HepG2 (cell line): ENCODE data around the gene CA9. TPM values are rescaled to one million over a fixed set of nuclear protein-coding genes. Genes with fewer than 3 reads are reported as not detected.

Experiments used
- BORCS8-MEF2B ChIP-seq: sonication (generic); formaldehyde crosslinking; IDR thresholded peaks from 2 replicates; pipeline ENCODE4 v1.8.0; 2022; ENCODE audit warnings: mild to moderate bottlenecking, missing genetic modification reagents
- CBX2 ChIP-seq, 2 experiments: fragments of 200-600 bp in 1 of 2; sonication (generic); formaldehyde crosslinking in 1 of 2; IDR thresholded peaks; 2 replicates each; pipeline versions ENCODE4 v1.7.0 to v1.8.1; 2018 to 2022; ENCODE audit warnings: low read depth in 2 of 2, low read length in 1 of 2, mild to moderate bottlenecking in 1 of 2, missing genetic modification reagents in 1 of 2
- ELF1 ChIP-seq: sonication (generic); formaldehyde crosslinking; IDR thresholded peaks from 2 replicates; pipeline ENCODE4 v1.4.0; 2020; ENCODE audit warnings: missing genetic modification reagents
- GPN1 ChIP-seq: sonication (generic); formaldehyde crosslinking; IDR thresholded peaks from 2 replicates; pipeline ENCODE4 v1.5.1; 2020; ENCODE audit warnings: missing genetic modification reagents, borderline replicate concordance
- HIVEP1 ChIP-seq: sonication (generic); formaldehyde crosslinking; IDR thresholded peaks from 2 replicates; pipeline ENCODE4 v1.4.0; 2020; ENCODE audit warnings: mild to moderate bottlenecking, missing genetic modification reagents
- KDM5A ChIP-seq: fragments of 200-600 bp; sonication (generic); IDR thresholded peaks from 2 replicates; pipeline ENCODE4 v1.7.0; 2018; ENCODE audit warnings: antibody characterized with exemption, mild to moderate bottlenecking, low read length, borderline replicate concordance
- KLF12 ChIP-seq: sonication (generic); formaldehyde crosslinking; IDR thresholded peaks from 2 replicates; pipeline ENCODE4 v1.4.0; 2020; ENCODE audit warnings: missing genetic modification reagents, borderline replicate concordance
- MYC ChIP-seq: sonication (generic); formaldehyde crosslinking; IDR thresholded peaks from 2 replicates; pipeline ENCODE4 v1.9.0; 2021; ENCODE audit warnings: missing genetic modification reagents, borderline replicate concordance
- RFXAP ChIP-seq: sonication (generic); formaldehyde crosslinking; IDR thresholded peaks from 2 replicates; pipeline ENCODE4 v1.4.0; 2020; ENCODE audit warnings: missing genetic modification reagents, borderline replicate concordance
- SNAPC4 ChIP-seq: sonication (generic); formaldehyde crosslinking; IDR thresholded peaks from 2 replicates; pipeline ENCODE4 v1.4.0; 2020; ENCODE audit warnings: mild to moderate bottlenecking, missing genetic modification reagents
- SPEN ChIP-seq: sonication (generic); formaldehyde crosslinking; IDR thresholded peaks from 2 replicates; pipeline ENCODE4 v1.5.1; 2020; ENCODE audit warnings: low read depth, mild to moderate bottlenecking, missing genetic modification reagents
- SSRP1 ChIP-seq: IDR thresholded peaks from 2 replicates; pipeline ENCODE4 v1.6.1; 2016; ENCODE audit warnings: control low read depth
- ZFX ChIP-seq: sonication (generic); formaldehyde crosslinking; IDR thresholded peaks from 2 replicates; pipeline ENCODE4 v1.4.0; 2020; ENCODE audit warnings: mild to moderate bottlenecking, low read depth, missing genetic modification reagents, moderate library complexity
- ZMAT3 ChIP-seq: sonication (generic); formaldehyde crosslinking; conservative IDR thresholded peaks from 2 replicates; pipeline ENCODE4 v1.7.0; 2021; ENCODE audit warnings: missing genetic modification reagents
- ZMYM4 ChIP-seq: sonication (generic); formaldehyde crosslinking; IDR thresholded peaks from 2 replicates; pipeline ENCODE4 v1.8.1; 2023; ENCODE audit warnings: mild to moderate bottlenecking, missing genetic modification reagents
- ZNF3 ChIP-seq: IDR thresholded peaks from 2 replicates; pipeline ENCODE4 v1.7.0; 2017; ENCODE audit warnings: inconsistent platforms
- ZNF441 ChIP-seq: sonication (generic); formaldehyde crosslinking; IDR thresholded peaks from 2 replicates; pipeline ENCODE4 v1.7.0; 2021; ENCODE audit warnings: missing genetic modification reagents, borderline replicate concordance
- ZNF670 ChIP-seq: sonication (generic); formaldehyde crosslinking; IDR thresholded peaks from 2 replicates; pipeline ENCODE4 v1.8.0; 2022; ENCODE audit warnings: mild to moderate bottlenecking, missing genetic modification reagents, borderline replicate concordance
- polyA plus RNA-seq, 8 experiments: library from polyadenylated mRNA; depleted of rRNA in 3 of 8; stranded (reverse) in 7 of 8; unstranded in 1 of 8; fragments of >200 nt; fragmentation: Illumina TruSeq in 4 of 8; extraction: Trizol in 4 of 8; gene quantifications; 2 replicates each; pipeline versions ENCODE4 v1.2.1 to v1.2.3, GENCODE V29; 2011 to 2016; ENCODE audit warnings: low read depth in 4 of 8, missing spikeins in 1 of 8, mixed read lengths in 1 of 8; ENCODE audit not compliant: insufficient read depth in 1 of 8
- total RNA-seq, 5 experiments: library from RNA; depleted of rRNA; stranded (reverse); fragments of >200 nt; fragmentation: Illumina TruSeq; extraction: Trizol; gene quantifications; 2 replicates each; pipeline ENCODE4 v1.2.3, GENCODE V29; 2016; ENCODE audit warnings: low read depth in 1 of 5
- TF ChIP-seq, protein P1 (sequence below): sonication (generic); formaldehyde crosslinking; conservative IDR thresholded peaks from 2 replicates; pipeline ENCODE4 v1.8.0; 2022; ENCODE audit warnings: low read depth, missing genetic modification reagents
- TF ChIP-seq, protein P2 (sequence below): sonication (generic); formaldehyde crosslinking; IDR thresholded peaks from 2 replicates; pipeline ENCODE4 v1.8.0; 2022; ENCODE audit warnings: mild to moderate bottlenecking, missing genetic modification reagents; ENCODE audit not compliant: insufficient replicate concordance
- TF ChIP-seq, protein P3 (sequence below): sonication (generic); formaldehyde crosslinking; IDR thresholded peaks from 2 replicates; pipeline ENCODE4 v1.8.1; 2023; ENCODE audit warnings: mild to moderate bottlenecking, missing genetic modification reagents, borderline replicate concordance

The CA9 gene
- total and polyA plus RNA-seq, 2 of the 13 experiments (the other 11 are each of a cell fraction or from before 2014, with no cell fraction given), result 0.13 to 152 TPM

DNA sequence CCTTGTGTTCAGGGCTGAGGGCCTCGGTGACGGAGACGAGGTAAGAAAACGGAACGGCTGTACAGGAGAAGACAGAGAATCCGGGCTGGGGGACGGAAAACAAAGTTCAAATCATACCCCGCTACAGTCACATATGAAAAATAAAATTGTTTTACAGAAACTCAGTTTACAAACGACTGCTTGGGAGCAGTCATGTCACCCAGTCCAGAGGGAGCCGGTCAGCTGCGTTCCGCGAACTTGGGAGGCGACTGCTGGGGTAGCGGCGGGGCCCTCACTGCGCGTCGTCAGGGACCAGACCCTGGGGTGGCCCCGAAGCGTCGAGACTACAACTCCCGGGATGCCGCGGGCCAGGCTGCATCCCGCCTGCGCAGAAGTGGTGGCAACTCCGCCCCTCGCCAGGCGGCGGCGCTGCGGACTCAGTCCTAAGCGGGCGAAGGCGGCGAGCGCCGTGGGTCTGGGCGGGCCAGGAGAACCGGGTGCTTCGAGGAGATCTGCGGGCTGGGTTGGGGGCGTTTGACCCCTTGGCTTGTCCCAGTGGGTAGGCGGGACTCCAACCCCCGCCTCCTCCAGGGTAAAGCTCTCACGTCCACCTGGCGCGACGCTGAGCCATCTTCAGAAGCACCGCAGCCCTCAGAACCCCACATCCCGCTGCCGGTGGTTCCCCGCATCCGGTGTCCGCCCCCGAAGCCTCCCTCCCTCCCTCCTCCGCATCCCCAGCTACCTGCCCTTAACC, 27.0 kb upstream of the CA9 start (continued):
- peak; percentile 53; the same call in 1 of the 2 replicates for TF ChIP-seq SNAPC4
- no peak for TF ChIP-seq CBX2 (IDR thresholded peaks at IDR 0.05; ENCODE audit: low read depth, low read length)
- 0 out of 2 replicates have a peak, but pooled peaks have one; percentile 32 for TF ChIP-seq CBX2 (CRISPR knock-in tag; IDR thresholded peaks at IDR 0.05; ENCODE audit: low read depth)
- no peak for TF ChIP-seq KLF12 (CRISPR knock-in tag)
- peak; percentile 86 for TF ChIP-seq ZFX (CRISPR knock-in tag)
- TF ChIP-seq MYC (CRISPR knock-in tag), result no peak
- TF ChIP-seq SSRP1 (CRISPR knock-in tag), result no peak
- peak; percentile 52 for TF ChIP-seq SPEN (CRISPR knock-in tag)
- TF ChIP-seq ZNF3 (CRISPR knock-in tag), result no peak
- TF ChIP-seq, protein P1, sequence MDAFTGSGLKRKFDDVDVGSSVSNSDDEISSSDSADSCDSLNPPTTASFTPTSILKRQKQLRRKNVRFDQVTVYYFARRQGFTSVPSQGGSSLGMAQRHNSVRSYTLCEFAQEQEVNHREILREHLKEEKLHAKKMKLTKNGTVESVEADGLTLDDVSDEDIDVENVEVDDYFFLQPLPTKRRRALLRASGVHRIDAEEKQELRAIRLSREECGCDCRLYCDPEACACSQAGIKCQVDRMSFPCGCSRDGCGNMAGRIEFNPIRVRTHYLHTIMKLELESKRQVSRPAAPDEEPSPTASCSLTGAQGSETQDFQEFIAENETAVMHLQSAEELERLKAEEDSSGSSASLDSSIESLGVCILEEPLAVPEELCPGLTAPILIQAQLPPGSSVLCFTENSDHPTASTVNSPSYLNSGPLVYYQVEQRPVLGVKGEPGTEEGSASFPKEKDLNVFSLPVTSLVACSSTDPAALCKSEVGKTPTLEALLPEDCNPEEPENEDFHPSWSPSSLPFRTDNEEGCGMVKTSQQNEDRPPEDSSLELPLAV (CRISPR knock-in tag), result no peak
- TF ChIP-seq, protein P2, sequence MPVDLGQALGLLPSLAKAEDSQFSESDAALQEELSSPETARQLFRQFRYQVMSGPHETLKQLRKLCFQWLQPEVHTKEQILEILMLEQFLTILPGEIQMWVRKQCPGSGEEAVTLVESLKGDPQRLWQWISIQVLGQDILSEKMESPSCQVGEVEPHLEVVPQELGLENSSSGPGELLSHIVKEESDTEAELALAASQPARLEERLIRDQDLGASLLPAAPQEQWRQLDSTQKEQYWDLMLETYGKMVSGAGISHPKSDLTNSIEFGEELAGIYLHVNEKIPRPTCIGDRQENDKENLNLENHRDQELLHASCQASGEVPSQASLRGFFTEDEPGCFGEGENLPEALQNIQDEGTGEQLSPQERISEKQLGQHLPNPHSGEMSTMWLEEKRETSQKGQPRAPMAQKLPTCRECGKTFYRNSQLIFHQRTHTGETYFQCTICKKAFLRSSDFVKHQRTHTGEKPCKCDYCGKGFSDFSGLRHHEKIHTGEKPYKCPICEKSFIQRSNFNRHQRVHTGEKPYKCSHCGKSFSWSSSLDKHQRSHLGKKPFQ (CRISPR knock-in tag), result peak; percentile 31
- TF ChIP-seq HIVEP1 (CRISPR knock-in tag), result peak; percentile 40; the same call in 1 of the 2 replicates
- TF ChIP-seq ZMAT3, result peak; percentile 80; the same call in 1 of the 2 replicates
- TF ChIP-seq KDM5A, result peak; percentile 77
- 0 out of 2 replicates have a peak, but pooled peaks have one; percentile 41 for TF ChIP-seq ZNF441 (CRISPR knock-in tag)
- TF ChIP-seq RFXAP, result peak; percentile 86; the same call in 1 of the 2 replicates
- TF ChIP-seq BORCS8-MEF2B (CRISPR knock-in tag), result no peak; the same call in 1 of the 2 replicates
- TF ChIP-seq ELF1 (CRISPR knock-in tag), result peak; percentile 59; the same call in 1 of the 2 replicates
- peak; percentile 53; the same call in 1 of the 2 replicates for TF ChIP-seq ZMYM4 (CRISPR knock-in tag)
- peak; percentile 70; the same call in 1 of the 2 replicates for TF ChIP-seq ZNF670 (CRISPR knock-in tag)
- TF ChIP-seq GPN1 (CRISPR knock-in tag), result no peak
- TF ChIP-seq, protein P3, sequence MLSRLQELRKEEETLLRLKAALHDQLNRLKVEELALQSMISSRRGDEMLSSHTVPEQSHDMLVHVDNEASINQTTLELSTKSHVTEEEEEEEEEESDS (CRISPR knock-in tag), result no peak
